Activated T-helper 1 cell treated with anti-CD3 and anti-CD28 coated beads, Interleukin-12 subunit alpha, Interleukin-12 subunit beta, Interleukin-2, Interleukin-4 antibody, amounts not matched to agents 30 ng/mL and 10 ng/mL and 1 ng/mL, durations not matched to agents 14 hours and 24 hours and 36 hours (primary cell): ENCODE data around the gene PPP1R9B. TPM values are rescaled to one million over a fixed set of nuclear protein-coding genes. Genes with fewer than 3 reads are reported as not detected.
A peak's percentile ranks its signal among the peaks of the same experiment; 100 is the strongest.

ENCODE experiments used
- DNase-seq: peaks from one replicate; pipeline ENCODE4 v3.0.0; 2021; ENCODE audit warnings: low spot score
- H3K27ac Mint-ChIP-seq: one replicate; pipeline ENCODE4 v1.8.0; 2021; ENCODE audit warnings: mild to moderate bottlenecking, mixed read lengths
- H3K27me3 Mint-ChIP-seq: one replicate; pipeline ENCODE4 v1.8.0; 2022; ENCODE audit warnings: mild to moderate bottlenecking, moderate library complexity, mixed read lengths; ENCODE audit not compliant: insufficient read depth
- H3K36me3 Mint-ChIP-seq: one replicate; pipeline ENCODE4 v1.8.0; 2021; ENCODE audit warnings: low read depth, mixed read lengths
- H3K4me1 Mint-ChIP-seq: one replicate; pipeline ENCODE4 v1.8.0; 2021; ENCODE audit warnings: low read depth, mixed read lengths
- H3K4me3 Mint-ChIP-seq: one replicate; pipeline ENCODE4 v1.8.0; 2021; ENCODE audit warnings: mild to moderate bottlenecking, moderate library complexity, mixed read lengths
- H3K9me3 Mint-ChIP-seq: one replicate; pipeline ENCODE4 v1.8.0; 2021; ENCODE audit warnings: mixed read lengths
- intact Hi-C: fragments of 100-400 bp; cut with micrococcal nuclease; formaldehyde crosslinking; loops from one replicate; pipeline ENCODE4 v1.15.1; 2024
- total RNA-seq: library from RNA; stranded (reverse); gene quantifications from 2 replicates; pipeline ENCODE4 v1.2.3, GENCODE V29; 2022

Gene PPP1R9B
- total RNA-seq, 1 donor from 2014 or later: 97.1 TPM

- Mint-ChIP-seq H3K4me1 (peaks cover 24% of the 10 kb centered on the region), H3K27me3 (peaks cover 10% of the 10 kb centered on the region), H3K9me3 (no peaks in the 10 kb centered on the region), H3K4me3 (peak overlapping the region; percentile 3), H3K27ac (no peak overlapping the region), H3K36me3 (no peaks in the 10 kb centered on the region)
- DNase-seq: no peak
- intact Hi-C loops: no loop called here
These were observed 33.6 kb upstream of the PPP1R9B start for GRCh38 chr17:50184064-50184463.

GRCh38 chr17:50183421-50183994 lies 33.0 kb upstream of the PPP1R9B start:
- DNase-seq: no peak
- peaks cover 28% of the 10 kb centered on the region for H3K4me1 Mint-ChIP-seq
- intact Hi-C loops: no loop called here
- H3K36me3 Mint-ChIP-seq: no peaks in the 10 kb centered on the region
- no peaks in the 10 kb centered on the region for H3K9me3 Mint-ChIP-seq
- H3K27me3 Mint-ChIP-seq: peaks cover 13% of the 10 kb centered on the region
- peak overlapping the region; percentile 36 for H3K27ac Mint-ChIP-seq
- peak overlapping the region; percentile 3 for H3K4me3 Mint-ChIP-seq

GRCh38 chr17:50182783-50183420 lies 32.4 kb upstream of the PPP1R9B start:
- H3K9me3 Mint-ChIP-seq: no peaks in the 10 kb centered on the region
- intact Hi-C loops: no loop called here
- no peaks in the 10 kb centered on the region for H3K36me3 Mint-ChIP-seq
- no peak overlapping the region for H3K4me3 Mint-ChIP-seq
- peaks cover 15% of the 10 kb centered on the region for H3K27me3 Mint-ChIP-seq
- peaks cover 35% of the 10 kb centered on the region for H3K4me1 Mint-ChIP-seq
- DNase-seq: no peak
- H3K27ac Mint-ChIP-seq: no peak overlapping the region

GRCh38 chr17:50181591-50182560 lies 31.4 kb upstream of the PPP1R9B start:
- intact Hi-C loops: no loop called here
- Mint-ChIP-seq H3K27me3 (peaks cover 15% of the 10 kb centered on the region), H3K9me3 (no peaks in the 10 kb centered on the region), H3K27ac (no peak overlapping the region), H3K36me3 (no peaks in the 10 kb centered on the region), H3K4me3 (no peak overlapping the region), H3K4me1 (peaks cover 36% of the 10 kb centered on the region)
- DNase-seq: no peak

GRCh38 chr17:50181144-50181543 lies 30.7 kb upstream of the PPP1R9B start:
- peaks cover 36% of the 10 kb centered on the region for H3K4me1 Mint-ChIP-seq
- H3K9me3 Mint-ChIP-seq: no peaks in the 10 kb centered on the region
- H3K36me3 Mint-ChIP-seq: no peaks in the 10 kb centered on the region
- no peak for DNase-seq
- H3K27ac Mint-ChIP-seq: no peak overlapping the region
- H3K27me3 Mint-ChIP-seq: peaks cover 15% of the 10 kb centered on the region
- intact Hi-C loops: no loop called here
- H3K4me3 Mint-ChIP-seq: no peak overlapping the region

GRCh38 chr17:50180620-50181019 lies 30.1 kb upstream of the PPP1R9B start:
- H3K4me1 Mint-ChIP-seq: peaks cover 36% of the 10 kb centered on the region
- peaks cover 17% of the 10 kb centered on the region for H3K27me3 Mint-ChIP-seq
- H3K27ac Mint-ChIP-seq: no peak overlapping the region
- DNase-seq: no peak
- H3K4me3 Mint-ChIP-seq: no peak overlapping the region
- no peaks in the 10 kb centered on the region for H3K9me3 Mint-ChIP-seq
- H3K36me3 Mint-ChIP-seq: no peaks in the 10 kb centered on the region
- intact Hi-C loops: no loop called here

- Mint-ChIP-seq H3K4me1 (peaks cover 36% of the 10 kb centered on the region), H3K27ac (no peak overlapping the region), H3K36me3 (no peaks in the 10 kb centered on the region), H3K27me3 (peaks cover 17% of the 10 kb centered on the region), H3K9me3 (no peaks in the 10 kb centered on the region), H3K4me3 (no peak overlapping the region)
- intact Hi-C loops: no loop called here
- no peak for DNase-seq
These were observed 29.6 kb upstream of the PPP1R9B start for GRCh38 chr17:50180111-50180510.

GRCh38 chr17:50177983-50178834 lies 27.7 kb upstream of the PPP1R9B start:
- Mint-ChIP-seq H3K9me3 (no peaks in the 10 kb centered on the region), H3K27me3 (peaks cover 19% of the 10 kb centered on the region), H3K4me3 (peak overlapping the region; percentile 9), H3K36me3 (no peaks in the 10 kb centered on the region), H3K4me1 (peaks cover 26% of the 10 kb centered on the region), H3K27ac (peak overlapping the region; percentile 45)
- DNase-seq: no peak
- intact Hi-C loops: loop anchor here (1.0 kb wide), 1 partner anchor 38 kb away; no protein-coding TSS in a partner anchor

GRCh38 chr17:50177476-50177875 lies 27.0 kb upstream of the PPP1R9B start:
- Mint-ChIP-seq H3K36me3 (no peaks in the 10 kb centered on the region), H3K4me3 (no peak overlapping the region), H3K27ac (no peak overlapping the region), H3K27me3 (peaks cover 19% of the 10 kb centered on the region), H3K4me1 (peaks cover 18% of the 10 kb centered on the region), H3K9me3 (no peaks in the 10 kb centered on the region)
- intact Hi-C loops: no loop called here
- DNase-seq: no peak

- intact Hi-C loops: no loop called here
These were observed 26.3 kb upstream of the PPP1R9B start for GRCh38 chr17:50176559-50177357.

GRCh38 chr17:50175035-50175807 lies 24.7 kb upstream of the PPP1R9B start:
- H3K9me3 Mint-ChIP-seq: no peaks in the 10 kb centered on the region
- no peak for DNase-seq
- H3K36me3 Mint-ChIP-seq: no peaks in the 10 kb centered on the region
- intact Hi-C loops: no loop called here
- no peak overlapping the region for H3K27ac Mint-ChIP-seq
- peaks cover 17% of the 10 kb centered on the region for H3K27me3 Mint-ChIP-seq
- H3K4me1 Mint-ChIP-seq: peaks cover 18% of the 10 kb centered on the region
- no peak overlapping the region for H3K4me3 Mint-ChIP-seq

More at GRCh38 chr17:50176559-50177357, 26.3 kb upstream of the PPP1R9B start:
- Mint-ChIP-seq H3K27me3 (peaks cover 19% of the 10 kb centered on the region), H3K27ac (no peak overlapping the region), H3K36me3 (no peaks in the 10 kb centered on the region), H3K4me1 (peaks cover 14% of the 10 kb centered on the region), H3K9me3 (no peaks in the 10 kb centered on the region), H3K4me3 (no peak overlapping the region)
- DNase-seq: no peak
